ENCODE data around the gene KCNT1.

The KCNT1 gene

DNA sequence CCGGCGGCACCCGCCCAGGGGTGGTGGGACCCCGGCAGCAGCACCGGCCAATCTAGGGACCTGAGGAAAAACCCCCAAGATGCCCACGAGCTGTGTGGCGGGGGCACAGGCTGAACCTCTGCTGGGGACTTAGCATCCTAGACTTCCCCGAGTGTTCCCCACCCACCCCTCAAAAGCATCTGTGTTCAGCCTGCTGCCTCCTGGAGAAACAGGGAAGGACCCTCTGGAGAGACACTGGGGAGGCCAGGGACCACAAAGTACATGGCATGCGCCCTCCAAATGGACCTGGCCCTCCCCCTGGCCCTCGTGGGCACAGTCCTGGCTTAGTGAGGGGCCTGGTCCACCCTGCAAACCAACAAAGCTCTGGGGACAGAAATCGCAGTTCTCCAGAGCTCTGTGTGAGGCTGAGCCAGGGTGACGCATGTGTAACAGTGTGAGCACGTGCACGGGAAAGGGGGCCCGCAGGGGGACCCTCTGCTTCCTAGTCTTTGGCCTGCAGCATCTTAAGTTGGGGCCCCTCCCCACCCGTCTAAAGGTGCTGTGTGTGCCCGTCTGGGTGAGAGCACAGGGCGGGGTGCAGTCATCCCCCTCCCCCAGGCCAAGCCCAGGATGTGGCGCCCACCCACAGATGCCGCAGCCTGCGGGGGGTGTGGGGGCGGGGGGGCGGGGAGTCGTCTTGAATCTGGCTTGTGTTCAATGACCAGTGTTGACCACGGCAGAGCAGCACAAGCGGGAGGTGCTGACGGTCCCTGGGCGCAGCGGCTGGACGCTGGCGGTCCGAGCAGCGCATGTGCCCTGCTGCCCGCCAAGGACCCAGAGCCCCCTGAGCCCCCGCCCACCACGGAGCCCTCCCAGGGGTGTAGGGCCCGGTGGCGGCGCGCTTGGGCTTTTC lies 672 bp upstream of the KCNT1 start:
- no peak for DNase-seq

- DNase-seq: no peak
Observed at GRCh38 chr9:135703726-135704125, 1.7 kb downstream of the KCNT1 start.

DNA sequence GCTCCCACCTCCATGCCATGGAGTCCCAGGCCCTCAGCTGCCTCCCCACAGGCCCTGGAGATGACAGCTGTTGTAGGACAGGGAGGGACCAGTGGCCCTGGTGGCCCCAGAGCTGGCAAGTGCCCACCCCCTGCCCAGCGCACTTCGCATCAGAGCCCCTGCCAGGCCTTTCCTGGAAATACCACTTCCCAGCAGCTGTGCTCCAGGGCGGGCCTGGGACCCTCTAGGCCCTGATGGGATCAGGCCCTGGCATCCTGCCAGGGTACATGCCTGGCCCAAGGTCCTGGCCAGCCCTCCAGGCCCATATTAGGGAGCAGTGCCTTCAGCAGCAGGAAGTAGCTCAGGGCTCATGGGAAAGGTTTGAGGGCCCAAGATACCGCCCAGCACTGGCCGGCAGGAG lies 2.5 kb downstream of the KCNT1 start:
- no peak for DNase-seq

GRCh38 chr9:135705376-135705775 lies 3.4 kb downstream of the KCNT1 start:
- no peak for DNase-seq

- no peak for DNase-seq
Observed at GRCh38 chr9:135706288-135706687, 4.3 kb downstream of the KCNT1 start.

- no peak for DNase-seq
Observed at GRCh38 chr9:135707252-135708138, 5.5 kb downstream of the KCNT1 start.

DNA sequence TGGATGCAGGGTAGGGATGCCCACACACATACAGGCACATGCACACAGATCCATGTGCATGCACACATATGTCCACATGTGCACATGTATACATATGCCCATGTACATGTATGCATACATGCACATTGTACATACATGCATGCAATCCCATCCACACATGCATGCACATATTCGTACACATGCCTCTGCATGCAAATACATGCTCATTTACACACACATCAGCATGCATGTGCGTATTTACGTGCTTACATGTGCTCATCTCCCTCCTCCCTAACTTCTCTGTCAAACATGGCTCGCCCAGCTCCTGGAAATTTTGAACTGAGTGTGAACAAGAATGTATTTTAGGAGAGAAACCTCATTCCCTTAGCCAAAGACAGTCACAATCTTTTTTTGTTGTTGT lies 6.2 kb downstream of the KCNT1 start:
- no peak for DNase-seq

DNA sequence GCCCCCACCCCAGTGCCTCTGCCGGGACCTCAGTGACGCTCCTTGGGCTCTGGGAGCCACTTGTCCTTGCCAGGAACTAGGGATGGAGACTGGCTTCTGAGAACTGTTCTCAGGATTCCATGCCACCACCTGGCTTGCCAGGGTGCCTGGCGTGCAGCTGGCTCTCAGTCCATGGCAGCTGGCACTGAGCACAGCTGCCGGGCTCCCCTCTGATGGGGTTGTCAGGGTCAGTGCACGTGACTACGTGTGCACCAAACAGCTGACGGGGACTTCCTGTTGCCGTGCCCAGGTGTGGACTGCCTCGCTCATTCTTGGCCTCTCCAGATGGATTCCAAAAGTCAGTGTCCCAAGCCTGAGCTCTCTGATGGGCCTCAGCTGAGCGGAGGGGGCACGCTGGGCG lies 9.4 kb downstream of the KCNT1 start:
- DNase-seq: no peak

DNA sequence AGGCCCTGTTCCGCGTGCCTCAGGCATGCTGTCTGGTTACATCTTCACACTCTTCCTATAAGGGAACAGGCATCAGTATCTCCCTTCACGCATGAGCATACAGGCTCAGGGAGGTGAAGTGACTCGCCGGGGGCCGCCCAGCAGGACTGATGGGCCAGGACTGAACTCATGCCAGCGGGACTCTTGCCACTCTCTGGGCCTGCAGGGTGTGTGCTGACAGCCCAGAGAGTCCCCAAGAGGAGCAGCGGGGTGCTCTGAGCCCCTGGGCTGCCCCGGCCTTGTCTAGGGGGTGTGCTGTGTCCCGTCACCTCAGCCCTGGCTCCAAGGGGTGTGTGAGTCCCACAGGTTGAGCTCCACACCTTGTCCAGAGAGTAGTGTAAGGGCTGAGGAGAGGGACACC lies 9.9 kb downstream of the KCNT1 start:
- no peak for DNase-seq

- no peak for DNase-seq
Observed at GRCh38 chr9:135712613-135713295, 10.8 kb downstream of the KCNT1 start.

DNA sequence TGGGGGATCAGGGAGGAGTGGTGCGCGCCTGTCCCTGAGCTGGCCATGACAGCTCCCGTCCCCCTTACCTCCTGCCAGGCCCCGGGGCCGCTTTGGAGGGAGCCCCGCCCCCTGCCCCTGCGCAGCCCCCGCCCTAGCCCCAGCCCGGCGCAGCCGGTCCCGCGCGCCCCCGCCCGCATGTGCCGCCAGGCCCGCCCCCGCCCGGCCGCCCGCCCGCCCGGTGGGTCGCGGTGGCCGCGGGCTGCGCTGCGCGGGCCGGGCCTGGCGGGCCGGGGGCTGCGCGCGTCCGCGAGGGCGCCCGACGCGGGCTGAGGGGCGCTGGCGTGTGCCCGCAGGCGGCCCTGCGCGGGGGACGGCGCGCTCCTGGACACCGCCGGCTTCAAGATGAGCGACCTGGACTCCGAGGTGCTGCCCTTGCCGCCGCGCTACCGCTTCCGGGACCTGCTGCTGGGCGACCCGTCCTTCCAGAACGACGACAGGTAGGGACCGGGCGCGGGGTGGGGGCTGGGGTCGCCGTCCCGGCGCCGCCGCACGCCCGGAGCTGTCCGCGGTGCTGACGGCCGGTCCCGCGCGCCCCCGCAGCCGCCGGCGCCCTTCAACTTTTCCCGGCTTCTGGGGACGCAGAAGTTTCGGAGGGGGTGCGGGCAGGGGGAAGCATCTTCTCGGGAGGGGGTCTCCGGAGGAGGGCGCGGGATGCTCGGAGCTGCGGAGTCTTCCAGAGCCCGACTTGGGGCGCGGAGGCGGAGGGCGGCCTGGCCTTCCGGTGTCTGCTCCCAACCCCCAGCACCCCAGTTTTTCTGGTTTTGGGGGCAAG lies 12.5 kb downstream of the KCNT1 start:
- DNase-seq: no peak

DNA sequence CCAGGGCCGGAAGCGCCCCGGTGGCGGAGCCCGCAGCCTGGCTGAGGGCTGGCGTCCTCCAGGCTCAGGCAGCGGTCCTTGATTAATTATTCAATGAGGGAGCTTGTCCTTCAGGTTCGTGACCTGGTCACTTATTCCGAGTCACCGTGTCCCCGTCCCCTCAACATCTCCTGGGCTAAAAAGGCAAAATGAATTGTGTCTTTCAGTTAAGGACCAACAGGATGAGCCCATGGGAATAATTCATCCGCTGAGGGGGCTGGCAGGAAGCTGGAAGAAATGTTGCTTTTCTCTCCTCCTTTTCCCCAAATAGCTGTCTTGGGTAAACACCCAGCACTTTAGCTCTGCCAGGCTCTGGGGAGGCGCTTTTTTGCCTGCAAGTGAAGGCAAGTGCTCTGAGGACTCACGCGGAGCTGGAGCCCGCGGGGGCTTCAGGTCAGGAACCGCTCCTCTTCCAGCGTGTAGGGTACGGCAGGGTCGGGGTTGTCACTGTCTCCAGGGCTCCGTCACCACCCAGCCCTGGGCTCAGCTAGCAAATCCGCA lies 13.1 kb downstream of the KCNT1 start:
- no peak for DNase-seq

- no peak for DNase-seq
Observed at GRCh38 chr9:135716045-135716444, 14.1 kb downstream of the KCNT1 start.

GRCh38 chr9:135717410-135717809 lies 15.4 kb downstream of the KCNT1 start:
- DNase-seq: no peak

DNA sequence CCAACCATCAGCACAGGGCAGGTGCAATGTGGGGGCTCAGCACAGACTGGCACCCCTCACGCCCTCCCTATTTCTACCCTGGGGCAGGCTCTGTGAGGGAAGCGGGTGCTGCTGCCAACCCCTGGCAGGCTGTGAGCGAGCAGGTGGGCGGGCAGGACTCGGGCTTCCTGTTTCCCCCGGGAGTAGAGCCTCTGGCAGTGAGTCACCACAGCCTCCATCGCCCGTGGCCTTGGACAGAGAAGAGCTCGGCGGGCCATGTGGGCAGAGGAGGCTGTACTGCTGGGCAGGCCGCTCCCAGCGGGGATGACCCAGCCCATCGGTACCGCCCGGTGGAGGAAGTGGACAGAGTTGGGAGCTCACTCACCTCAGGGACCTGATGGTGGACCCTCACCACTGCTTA lies 16.6 kb downstream of the KCNT1 start:
- DNase-seq: peak; percentile 93

- no peak for DNase-seq
Observed at GRCh38 chr9:135719472-135719871, 17.5 kb downstream of the KCNT1 start.

DNA sequence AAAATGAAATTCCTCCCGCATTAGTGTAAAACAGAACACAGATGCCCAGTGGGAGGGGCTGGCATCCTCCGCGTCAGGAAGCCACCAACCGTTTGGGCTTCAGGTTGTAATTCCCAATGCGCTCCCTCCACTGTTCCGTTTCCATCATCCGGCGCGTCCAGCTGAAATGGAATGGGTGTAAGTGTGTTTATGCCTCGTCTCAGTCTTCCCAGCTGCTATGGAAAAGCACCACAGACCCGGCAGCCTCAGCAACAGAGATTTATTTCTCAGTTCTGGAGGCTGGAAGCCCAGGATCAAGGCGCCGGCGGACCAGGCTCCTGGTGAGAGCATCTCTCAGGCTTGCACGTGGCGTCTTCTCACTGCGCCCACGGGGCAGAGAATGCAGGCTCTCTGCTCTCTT lies 20.4 kb downstream of the KCNT1 start:
- DNase-seq: no peak

- no peak for DNase-seq
Observed at GRCh38 chr9:135724186-135724787, 22.3 kb downstream of the KCNT1 start.

DNA sequence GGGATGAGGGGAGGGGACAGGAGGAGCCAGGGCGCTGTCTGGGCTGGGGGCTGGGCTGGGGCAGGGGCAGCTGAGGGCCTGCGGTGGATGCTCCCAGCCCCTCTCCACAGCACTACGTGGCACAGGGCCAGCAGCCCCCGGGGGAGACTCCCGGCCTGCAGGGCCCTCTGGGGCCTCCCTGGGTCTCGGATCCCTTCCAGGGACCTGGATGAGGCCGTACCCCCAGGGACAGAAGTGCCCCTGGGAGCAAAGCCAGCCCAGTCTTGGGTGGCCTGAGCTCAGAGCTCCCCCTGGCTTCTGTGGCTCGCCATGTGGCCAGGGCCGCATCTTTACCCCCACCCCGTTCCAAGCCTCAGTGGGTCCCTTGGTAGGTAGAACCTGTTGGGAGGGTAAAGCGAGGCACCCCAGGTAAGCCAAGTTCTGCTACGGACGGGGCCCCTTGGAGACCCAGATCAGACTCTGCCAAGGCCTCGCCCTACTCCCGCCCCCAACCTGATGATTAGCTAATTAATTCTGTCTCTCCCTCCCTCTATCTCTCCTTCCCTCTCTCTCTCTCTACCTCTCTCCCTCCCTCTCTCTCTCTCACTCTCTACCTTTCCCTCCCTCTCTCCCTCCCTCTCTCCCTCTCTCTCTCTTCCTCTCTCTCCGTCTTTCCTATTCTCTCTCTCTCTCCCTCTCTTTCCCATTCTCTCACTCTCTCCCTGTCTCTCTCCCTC lies 24.3 kb downstream of the KCNT1 start:
- DNase-seq: no peak

GRCh38 chr9:135727257-135727875 lies 25.4 kb downstream of the KCNT1 start:
- no peak for DNase-seq

All from NCI-H226 (cell line).